ENCODE data around the gene CDH23.

- TF ChIP-seq CTCF (IDR thresholded peaks at IDR 0.05) (no peak), POLR2AphosphoS5 (IDR thresholded peaks at IDR 0.05) (no peak), POLR2A (IDR thresholded peaks at IDR 0.05) (no peak)
Observed at GRCh38 chr10:71509444-71509843, 112.7 kb downstream of the CDH23 start.

All from transverse colon (tissue), 4 donors.